Esophagus squamous epithelium (tissue), 5 donors: ENCODE measurements around the gene CACNA1B. TPM values are rescaled to one million over a fixed set of nuclear protein-coding genes. Genes with fewer than 3 reads are reported as not detected.

Experiments used
- DNase-seq: peaks from one replicate; lab custom pipeline; 2025; lab: John Stamatoyannopoulos, UW
- H3K27ac ChIP-seq, 4 donors: fragments of 200-600 bp; sonication (generic); one replicate each; pipeline ENCODE4 v1.5.1; 2016 to 2019; ENCODE audit warnings: mild to moderate bottlenecking in 1 of 4
- H3K27me3 ChIP-seq, 4 donors: fragments of 200-600 bp; sonication (generic); 1 replicate in 3 of 4; 2 replicates in 1 of 4; pipeline versions ENCODE4 v1.5.1 to v1.6.0; 2017 to 2021; ENCODE audit warnings: antibody characterized with exemption in 1 of 4
- H3K36me3 ChIP-seq, 3 donors: fragments of 200-600 bp; sonication (generic); one replicate each; pipeline ENCODE4 v1.5.1; 2016 to 2019
- H3K4me1 ChIP-seq, 3 donors: fragments of 200-600 bp; sonication (generic); one replicate each; pipeline ENCODE4 v1.5.1; 2017 to 2019
- H3K4me3 ChIP-seq, 4 donors: fragments of 200-600 bp; sonication (generic); 1 replicate in 3 of 4; 2 replicates in 1 of 4; pipeline ENCODE4 v1.5.1; 2016 to 2019; ENCODE audit warnings: mild to moderate bottlenecking in 2 of 4, moderate library complexity in 1 of 4
- H3K9me3 ChIP-seq, 3 donors: fragments of 200-600 bp; sonication (generic); one replicate each; pipeline ENCODE4 v1.5.1; 2016 to 2019
- CTCF ChIP-seq, 6 experiments: fragments of 450-650 bp in 4 of 6; fragments of 200-600 bp in 2 of 6; sonication (generic) in 2 of 6; IDR thresholded peaks; one replicate each; pipeline ENCODE4 v1.5.1; 2016 to 2019; ENCODE audit warnings: antibody characterized with exemption in 6 of 6, mild to moderate bottlenecking in 4 of 6, moderate library complexity in 4 of 6
- POLR2A ChIP-seq, 4 donors: fragments of 450-650 bp; IDR thresholded peaks; one replicate each; pipeline ENCODE4 v1.6.1; 2017; ENCODE audit warnings: antibody characterized with exemption in 4 of 4, mild to moderate bottlenecking in 4 of 4, moderate library complexity in 3 of 4
- WGBS, 2 donors: methylation state at CpG; one replicate each; pipeline ENCODE4 v1.1.5; 2018; 5-methylcytosine and 5-hydroxymethylcytosine counted together
- intact Hi-C: fragments of 100-400 bp; cut with DNase I; formaldehyde crosslinking; loops from one replicate; pipeline ENCODE4 v1.15.0; 2022
- total RNA-seq, 4 donors: library from RNA; depleted of rRNA; stranded (reverse); fragments of >200 nt; gene quantifications; one replicate each; pipeline ENCODE4 v1.1.0, GENCODE V29; 2016
- donor health status: DM: yes; HTN: yes; CAD: no.

The CACNA1B gene
- total RNA-seq, 4 donors from 2014 or later: not detected

GRCh38 chr9:138067613-138068367 is 190.2 kb downstream of the CACNA1B start:
- 84 to 92% methylated on average over 13 to 15 of the region's 17 CpGs for WGBS, 2 donors
- Histone ChIP-seq H3K9me3 (no peaks in the 10 kb centered on the region), H3K4me1 (no peaks in the 10 kb centered on the region), H3K4me3 (no peak overlapping the region), H3K27me3 (peaks cover 0 to 35% (median 0%) of the 10 kb centered on the region in 4 donors), H3K36me3 (no peaks in the 10 kb centered on the region), H3K27ac (no peak overlapping the region)
- TF ChIP-seq CTCF (IDR thresholded peaks at IDR 0.05) (no peak), POLR2A (IDR thresholded peaks at IDR 0.05) (no peak)
- no peak for DNase-seq
- intact Hi-C loops: no loop called here

GRCh38 chr9:138068601-138069035 is 191.0 kb downstream of the CACNA1B start:
- TF ChIP-seq POLR2A (IDR thresholded peaks at IDR 0.05) (no peak), CTCF (IDR thresholded peaks at IDR 0.05) (no peak)
- intact Hi-C loops: no loop called here

GRCh38 chr9:138069731-138070456 is 192.3 kb downstream of the CACNA1B start:
- no peak overlapping the region for H3K4me3 ChIP-seq
- intact Hi-C loops: no loop called here
- peaks cover 0 to 21% (median 0%) of the 10 kb centered on the region in 4 donors for H3K27me3 ChIP-seq
- TF ChIP-seq CTCF (IDR thresholded peaks at IDR 0.05) (no peak), POLR2A (IDR thresholded peaks at IDR 0.05) (no peak)
- H3K36me3 ChIP-seq: no peaks in the 10 kb centered on the region
- no peaks in the 10 kb centered on the region for H3K4me1 ChIP-seq
- WGBS, 2 donors: 64 to 69% methylated on average over 7 to 13 of the region's 18 CpGs
- no peak overlapping the region for H3K27ac ChIP-seq
- no peaks in the 10 kb centered on the region for H3K9me3 ChIP-seq
- DNase-seq: no peak

More at GRCh38 chr9:138068601-138069035, 191.0 kb downstream of the CACNA1B start:
- Histone ChIP-seq H3K27ac (no peak overlapping the region), H3K27me3 (peaks cover 0 to 32% (median 0%) of the 10 kb centered on the region in 4 donors), H3K4me3 (no peak overlapping the region), H3K9me3 (no peaks in the 10 kb centered on the region), H3K36me3 (no peaks in the 10 kb centered on the region), H3K4me1 (no peaks in the 10 kb centered on the region)
- no peak for DNase-seq
- WGBS, 2 donors: 20% methylated on average over 1 of the region's 9 CpGs

- intact Hi-C loops: no loop called here
Observed at GRCh38 chr9:138070815-138071214, 193.2 kb downstream of the CACNA1B start.

More at GRCh38 chr9:138070815-138071214, 193.2 kb downstream of the CACNA1B start:
- 75 to 81% methylated on average over 6 to 8 of the region's 8 CpGs for WGBS, 2 donors
- peaks cover 0 to 20% (median 0%) of the 10 kb centered on the region in 4 donors for H3K27me3 ChIP-seq
- no peak for TF ChIP-seq POLR2A (IDR thresholded peaks at IDR 0.05)
- no peak for TF ChIP-seq CTCF (IDR thresholded peaks at IDR 0.05)
- no peak for DNase-seq
- H3K4me1 ChIP-seq: no peaks in the 10 kb centered on the region
- no peaks in the 10 kb centered on the region for H3K9me3 ChIP-seq
- H3K27ac ChIP-seq: no peak overlapping the region
- no peak overlapping the region for H3K4me3 ChIP-seq
- H3K36me3 ChIP-seq: no peaks in the 10 kb centered on the region
